BLaER1 (cell line): ENCODE data around the gene POM121C.
"Not testable (repeated sequence)": the region's sequence is repeated elsewhere in the genome, so short reads cannot be mapped to it uniquely, and the experiment has no call there.

Experiments
- H3K27ac ChIP-seq: shearing (Covaris generic); formaldehyde crosslinking; 2 replicates; pipeline ENCODE4 v1.8.1; 2022
- H3K27me3 ChIP-seq: shearing (Covaris generic); formaldehyde crosslinking; 2 replicates; pipeline ENCODE4 v1.8.1; 2022
- H3K36me3 ChIP-seq: shearing (Covaris generic); formaldehyde crosslinking; 2 replicates; pipeline ENCODE4 v1.8.1; 2022
- H3K4me1 ChIP-seq: shearing (Covaris generic); formaldehyde crosslinking; 2 replicates; pipeline ENCODE4 v1.8.1; 2022
- H3K4me2 ChIP-seq: shearing (Covaris generic); formaldehyde crosslinking; 2 replicates; pipeline ENCODE4 v1.8.1; 2022
- H3K4me3 ChIP-seq: shearing (Covaris generic); formaldehyde crosslinking; 2 replicates; pipeline ENCODE4 v1.8.1; 2022
- H3K9ac ChIP-seq: shearing (Covaris generic); formaldehyde crosslinking; 2 replicates; pipeline ENCODE4 v1.8.1; 2022
- H3K9me3 ChIP-seq: shearing (Covaris generic); formaldehyde crosslinking; 2 replicates; pipeline ENCODE4 v1.8.1; 2022
- H4K20me1 ChIP-seq: shearing (Covaris generic); formaldehyde crosslinking; 2 replicates; pipeline ENCODE4 v1.8.1; 2022
- Cebpa-rat ChIP-seq: shearing (Covaris generic); IDR thresholded peaks from 2 replicates; pipeline ENCODE4 v1.8.1; 2022

POM121C gene

DNA sequence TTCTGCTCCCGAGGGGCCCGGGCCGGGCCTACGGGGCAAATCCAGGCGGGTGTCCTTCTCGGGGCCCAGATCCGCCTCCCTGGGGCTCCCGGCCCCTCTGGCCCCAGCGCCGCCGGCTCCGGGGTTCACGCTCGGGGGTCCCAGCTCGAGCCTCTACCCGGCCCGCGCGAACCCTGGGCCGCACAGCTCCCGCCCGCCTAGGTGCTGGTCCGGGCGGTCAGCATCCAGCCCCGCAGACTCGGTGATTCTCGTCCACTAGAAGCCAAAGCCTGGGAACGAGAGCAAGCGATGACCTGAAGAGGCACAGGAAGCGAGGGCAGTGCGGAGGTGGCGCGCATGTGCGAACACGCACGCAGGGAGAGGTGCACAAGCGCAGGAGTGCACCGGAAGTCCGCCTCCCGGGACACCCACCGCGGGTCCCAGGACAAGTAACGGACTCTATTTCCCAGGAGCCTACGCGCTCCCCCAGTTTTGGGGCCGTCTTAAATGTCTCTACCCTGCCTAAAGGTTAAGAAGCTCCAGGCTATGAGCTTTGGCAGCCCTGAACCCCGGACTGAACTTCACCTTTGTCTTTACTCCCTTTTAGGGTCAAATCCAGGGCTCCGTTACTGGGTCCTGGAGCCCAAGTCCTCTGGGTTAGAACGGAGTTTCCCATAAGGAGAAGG lies at the start of gene POM121C:
POM121C (minus strand) TSS at position 321 of the 665 bp plus-strand sequence. CDS start 44,803 bp downstream, outside the sequence.
- not testable (repeated sequence) for H3K9me3 ChIP-seq, H4K20me1 ChIP-seq, H3K27me3 ChIP-seq, H3K4me1 ChIP-seq
- peak within 1 kb of the TSS; percentile 71 for H3K4me2 ChIP-seq
- peaks cover 13% of the 10 kb centered on the region for H3K36me3 ChIP-seq
- H3K27ac ChIP-seq: peak within 1 kb of the TSS; percentile 88
- peak within 1 kb of the TSS; percentile 85 for H3K4me3 ChIP-seq
- peak within 1 kb of the TSS; percentile 90 for H3K9ac ChIP-seq

DNA sequence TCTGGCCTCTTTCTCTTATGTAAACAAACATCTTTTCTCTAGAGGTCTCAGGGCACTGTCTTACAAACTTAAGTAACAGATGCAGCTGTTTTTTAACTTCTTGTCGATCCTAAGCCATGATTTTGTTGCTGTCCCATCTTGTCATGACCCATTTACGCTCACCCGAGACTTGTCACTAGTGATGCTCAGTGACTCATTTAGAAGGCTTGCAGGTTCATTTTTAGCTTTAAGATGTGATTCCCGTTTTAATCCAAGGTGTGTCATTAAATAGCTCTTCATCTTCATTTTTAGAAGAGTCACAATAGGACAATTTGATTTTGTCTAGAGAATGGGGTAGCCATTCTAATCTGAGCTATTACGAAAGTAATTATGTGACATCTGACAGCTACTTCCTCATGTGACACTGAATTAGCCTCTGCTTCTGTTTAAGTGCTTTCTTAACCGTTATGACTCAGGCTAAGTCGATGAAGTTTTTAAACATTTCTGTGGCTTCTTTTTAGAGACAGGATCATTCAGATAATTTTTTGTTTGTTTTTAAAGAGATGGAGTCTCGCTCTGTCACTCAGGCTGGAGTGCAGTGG lies 48.7 kb upstream of the POM121C start:
- peaks cover 34% of the 10 kb centered on the region for H3K36me3 ChIP-seq
- no peaks in the 10 kb centered on the region for H3K9me3 ChIP-seq
- H3K27ac ChIP-seq: no peak overlapping the region
- H3K4me1 ChIP-seq: no peaks in the 10 kb centered on the region
- H3K9ac ChIP-seq: no peak overlapping the region
- no peak overlapping the region for H3K4me3 ChIP-seq
- no peak for TF ChIP-seq Cebpa-rat
- no peaks in the 10 kb centered on the region for H4K20me1 ChIP-seq
- H3K27me3 ChIP-seq: no peaks in the 10 kb centered on the region
- H3K4me2 ChIP-seq: no peak overlapping the region

DNA sequence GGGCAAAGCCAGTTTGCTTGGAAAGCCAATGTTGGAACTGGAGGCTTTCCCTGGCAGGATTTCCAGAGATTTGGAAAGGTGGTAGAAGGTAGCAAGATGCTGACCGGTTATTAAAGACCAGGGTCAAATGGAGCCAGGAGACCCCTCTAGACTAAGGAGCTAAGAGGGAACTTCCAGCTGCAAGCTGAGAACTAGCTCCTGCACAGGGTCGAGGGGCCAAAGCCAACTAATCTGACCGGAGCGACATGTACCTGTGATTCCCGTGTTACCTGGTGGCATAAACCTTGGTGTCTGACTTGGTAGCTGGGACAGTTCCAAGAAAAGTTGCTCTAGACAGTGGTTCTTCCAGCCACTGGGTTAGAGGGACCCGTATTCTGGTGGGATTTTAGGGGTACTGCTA lies 47.8 kb upstream of the POM121C start:
- Histone ChIP-seq H3K27ac (no peak overlapping the region), H3K27me3 (no peaks in the 10 kb centered on the region), H4K20me1 (no peaks in the 10 kb centered on the region), H3K9me3 (no peaks in the 10 kb centered on the region), H3K36me3 (peaks cover 25% of the 10 kb centered on the region), H3K4me2 (no peak overlapping the region), H3K4me1 (no peaks in the 10 kb centered on the region), H3K4me3 (no peak overlapping the region), H3K9ac (no peak overlapping the region)
- no peak for TF ChIP-seq Cebpa-rat

DNA sequence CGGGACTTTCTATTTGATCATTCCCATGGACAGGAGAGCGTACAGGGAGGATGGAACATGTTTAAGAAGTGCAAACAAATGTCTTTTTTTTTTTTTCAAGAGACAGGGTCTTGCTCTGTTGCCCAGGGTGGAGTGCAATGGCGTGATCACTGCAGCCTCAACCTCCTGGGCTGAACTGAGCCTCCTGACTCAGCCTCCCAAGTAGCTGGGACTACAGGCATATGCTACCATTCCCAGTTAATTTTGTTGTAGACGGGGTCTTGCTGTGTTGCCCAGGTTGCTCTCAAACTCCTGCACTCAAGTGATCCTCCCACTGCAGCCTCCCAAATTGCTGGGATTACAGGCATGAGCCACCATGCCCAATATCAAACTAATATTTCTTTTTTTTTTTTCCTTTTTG lies 46.5 kb upstream of the POM121C start:
- Histone ChIP-seq H3K27me3 (no peaks in the 10 kb centered on the region), H3K4me1 (peaks cover 6% of the 10 kb centered on the region; the same call in 1 of the 2 replicates), H3K27ac (no peak overlapping the region), H3K9ac (no peak overlapping the region), H3K9me3 (no peaks in the 10 kb centered on the region), H4K20me1 (peaks cover 2% of the 10 kb centered on the region), H3K36me3 (peaks cover 15% of the 10 kb centered on the region), H3K4me2 (no peak overlapping the region), H3K4me3 (no peak overlapping the region)
- TF ChIP-seq Cebpa-rat: no peak

DNA sequence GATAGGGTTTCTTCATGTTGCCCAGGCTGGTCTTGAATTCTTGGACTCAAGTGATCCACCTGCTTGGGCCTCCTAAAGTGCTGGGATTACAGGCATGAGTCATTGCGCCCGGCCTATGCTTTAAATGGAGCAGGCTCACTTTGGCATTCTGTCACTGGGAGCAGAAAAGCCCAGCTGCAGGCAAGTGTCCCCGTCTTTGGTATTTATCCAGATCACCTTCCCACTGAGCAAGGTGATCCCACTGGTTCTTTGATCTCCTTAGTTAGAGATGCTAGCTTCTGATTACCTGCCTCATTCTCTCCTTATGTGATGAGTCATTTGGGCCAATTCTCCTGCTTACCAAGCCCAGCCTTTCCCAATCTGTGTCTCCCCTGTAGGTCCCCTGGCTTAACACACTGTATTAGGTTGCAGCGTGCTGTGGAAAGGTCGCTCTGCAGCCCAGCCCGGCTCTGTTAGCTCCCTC lies 45.3 kb upstream of the POM121C start:
- Histone ChIP-seq H3K4me1 (peaks cover 13% of the 10 kb centered on the region), H3K9ac (no peak overlapping the region), H3K27ac (no peak overlapping the region), H3K4me3 (no peak overlapping the region), H3K36me3 (peaks cover 2% of the 10 kb centered on the region; the same call in 1 of the 2 replicates), H4K20me1 (peaks cover 14% of the 10 kb centered on the region), H3K4me2 (no peak overlapping the region), H3K9me3 (no peaks in the 10 kb centered on the region), H3K27me3 (no peaks in the 10 kb centered on the region)
- no peak for TF ChIP-seq Cebpa-rat

DNA sequence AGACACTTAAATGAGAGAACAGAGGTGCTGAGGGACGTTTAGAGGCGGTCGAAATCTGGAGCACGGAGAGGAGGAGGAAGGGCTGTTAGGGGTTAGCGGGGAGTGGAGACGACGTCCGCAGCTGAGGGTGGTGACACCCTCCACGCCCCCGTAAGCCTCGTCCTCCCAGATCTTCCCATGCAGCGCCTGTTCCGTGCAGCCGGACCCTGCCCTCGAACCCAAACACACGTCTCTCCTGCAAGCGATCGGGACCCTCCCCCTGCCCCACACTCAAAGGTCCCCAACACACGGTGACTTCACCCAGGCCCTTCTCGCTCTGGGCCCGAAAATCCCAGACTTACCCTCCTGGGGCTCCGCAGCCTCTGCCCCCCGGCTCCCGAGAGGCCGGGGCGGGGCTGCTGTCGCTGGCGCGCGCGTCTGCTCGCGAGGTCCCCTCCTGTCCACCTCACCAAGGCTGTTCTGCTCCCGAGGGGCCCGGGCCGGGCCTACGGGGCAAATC lies 41.2 kb upstream of the POM121C start:
- Histone ChIP-seq H3K36me3 (peaks cover 38% of the 10 kb centered on the region), H3K4me3 (peak overlapping the region; percentile 93), H4K20me1 (peaks cover 26% of the 10 kb centered on the region), H3K9ac (peak overlapping the region; percentile 94), H3K4me2 (peak overlapping the region; percentile 92), H3K9me3 (peaks cover 15% of the 10 kb centered on the region; the same call in 1 of the 2 replicates), H3K27ac (peak overlapping the region; percentile 88), H3K4me1 (peaks cover 21% of the 10 kb centered on the region)
- not testable (repeated sequence) for H3K27me3 ChIP-seq

DNA sequence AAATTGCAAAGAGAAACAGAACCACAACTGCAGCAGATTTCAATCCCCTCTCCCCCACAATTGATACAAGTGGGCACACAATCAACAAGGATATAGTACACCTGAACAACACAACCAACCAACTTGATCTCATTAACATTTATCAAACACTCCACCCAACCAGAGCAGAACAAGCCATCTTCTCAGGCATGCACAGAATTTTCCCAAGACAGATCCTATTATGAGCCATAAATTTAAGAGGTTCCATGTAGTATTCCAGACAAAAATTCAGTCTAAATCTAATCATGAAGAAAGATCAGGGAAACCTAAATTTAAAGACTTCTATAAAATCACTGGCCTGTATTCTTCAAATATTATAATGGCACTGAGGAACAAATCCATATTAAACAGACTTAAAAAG lies 35.6 kb upstream of the POM121C start:
- H3K36me3 ChIP-seq: peaks cover 74% of the 10 kb centered on the region
- not testable (repeated sequence) for H3K27me3 ChIP-seq, H3K4me2 ChIP-seq, H3K4me3 ChIP-seq, H3K9ac ChIP-seq, H3K27ac ChIP-seq
- peaks cover 11% of the 10 kb centered on the region for H3K4me1 ChIP-seq
- peaks cover 22% of the 10 kb centered on the region for H3K9me3 ChIP-seq
- H4K20me1 ChIP-seq: peaks cover 19% of the 10 kb centered on the region

DNA sequence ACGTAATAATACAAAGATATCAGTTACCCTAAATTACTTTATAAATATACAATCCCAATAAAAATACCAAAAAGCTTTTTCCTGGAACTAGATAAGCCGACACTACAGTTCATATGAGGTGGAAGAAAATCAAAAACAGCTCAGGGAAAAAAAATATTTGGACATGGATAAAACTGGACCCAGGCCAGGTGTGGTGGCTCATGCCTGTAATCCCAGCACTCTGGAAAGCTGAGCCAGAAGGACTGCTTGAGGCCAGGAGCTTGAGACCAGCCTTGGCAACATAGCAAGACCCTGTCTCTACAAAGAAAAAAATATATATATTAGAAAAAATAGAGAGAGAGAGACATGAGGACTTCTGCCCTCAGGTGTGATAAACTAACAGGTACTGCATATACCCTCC lies 32.7 kb upstream of the POM121C start:
- not testable (repeated sequence) for H3K27me3 ChIP-seq, H3K9ac ChIP-seq, H4K20me1 ChIP-seq, H3K27ac ChIP-seq, H3K4me2 ChIP-seq, H3K4me3 ChIP-seq, H3K4me1 ChIP-seq
- peaks cover 21% of the 10 kb centered on the region for H3K9me3 ChIP-seq
- H3K36me3 ChIP-seq: peaks cover 60% of the 10 kb centered on the region

DNA sequence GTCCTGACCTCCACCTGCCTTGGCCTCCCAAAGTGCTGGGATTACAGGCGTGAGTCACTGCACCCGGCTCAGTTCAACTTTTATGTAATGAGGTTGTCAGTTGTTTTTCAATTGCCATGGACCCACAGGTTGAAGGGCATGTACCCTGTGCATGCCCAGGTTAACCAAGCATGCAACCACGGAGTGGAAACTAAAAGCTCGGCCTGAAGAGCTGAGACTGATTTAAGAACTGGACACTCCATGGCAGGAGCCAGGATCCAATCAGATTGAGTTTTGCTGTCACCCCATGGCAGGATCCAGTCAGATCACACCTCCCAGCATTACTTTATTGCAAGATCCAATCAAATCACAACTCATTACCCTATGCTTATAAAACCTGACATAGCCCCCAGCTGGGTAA lies 22.9 kb upstream of the POM121C start:
- not testable (repeated sequence) for H3K27ac ChIP-seq, H3K4me1 ChIP-seq, H4K20me1 ChIP-seq, H3K9ac ChIP-seq, H3K9me3 ChIP-seq, H3K27me3 ChIP-seq, H3K4me3 ChIP-seq, H3K4me2 ChIP-seq
- H3K36me3 ChIP-seq: peaks cover 18% of the 10 kb centered on the region

DNA sequence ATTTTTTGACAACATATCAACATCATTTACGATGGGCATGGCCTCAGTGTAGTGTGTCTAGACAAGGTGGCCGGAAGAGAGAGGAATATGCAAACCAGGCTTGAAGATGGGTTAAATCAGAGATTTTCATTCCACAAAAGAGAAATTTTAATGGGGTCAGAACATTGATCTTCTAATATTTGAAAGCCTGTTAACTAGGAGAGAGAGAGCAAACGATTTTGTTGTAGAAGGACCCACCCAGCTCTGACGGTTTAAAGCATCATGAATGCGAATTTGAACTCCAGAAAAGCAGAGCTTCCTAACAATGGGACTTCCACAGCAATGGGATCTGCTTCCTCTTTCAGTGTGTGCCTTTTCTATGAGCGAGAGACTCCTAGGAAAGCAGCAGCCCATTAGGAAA lies 5.9 kb upstream of the POM121C start, which contains the start of gene SPDYE5:
SPDYE5 (plus strand) TSS at position 301 of the 400 bp plus-strand sequence. CDS start 1,728 bp downstream, outside the sequence.
- H3K4me1 ChIP-seq, H3K36me3 ChIP-seq, H3K4me3 ChIP-seq, H3K27me3 ChIP-seq, H4K20me1 ChIP-seq, H3K9me3 ChIP-seq, H3K27ac ChIP-seq, H3K4me2 ChIP-seq, H3K9ac ChIP-seq: not testable (repeated sequence)

DNA sequence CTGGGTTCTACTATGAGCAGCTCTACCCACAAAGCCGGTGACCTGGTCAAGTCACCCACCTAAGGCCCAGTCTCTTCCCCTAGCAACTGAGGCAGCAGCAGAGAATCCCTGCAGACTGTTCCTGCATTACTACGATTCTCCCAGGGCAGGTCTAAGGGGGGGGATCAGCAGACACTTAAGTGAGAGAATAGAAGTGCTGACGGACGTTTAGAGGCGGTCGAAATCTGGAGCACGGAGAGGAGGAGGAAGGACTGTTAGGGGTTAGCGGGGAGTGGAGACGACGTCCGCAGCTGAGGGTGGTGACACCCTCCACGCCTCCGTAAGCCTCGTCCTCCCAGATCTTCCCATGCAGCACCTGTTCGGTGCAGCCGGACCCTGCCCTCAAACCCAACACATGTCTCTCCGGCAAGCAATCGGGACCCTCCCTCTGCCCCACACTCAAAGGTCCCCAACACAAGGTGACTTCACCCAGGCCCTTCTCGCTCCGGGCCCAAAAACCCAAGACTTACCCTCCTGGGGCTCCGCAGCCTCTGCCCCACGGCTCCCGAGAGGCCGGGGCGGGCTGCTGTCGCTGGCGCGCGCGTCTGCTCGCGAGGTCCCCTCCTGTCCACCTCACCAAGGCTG lies 632 bp downstream of the POM121C start:
- peak overlapping the region; percentile 90 for H3K9ac ChIP-seq
- H3K27me3 ChIP-seq: not testable (repeated sequence)
- peak overlapping the region; percentile 85 for H3K4me3 ChIP-seq

DNA sequence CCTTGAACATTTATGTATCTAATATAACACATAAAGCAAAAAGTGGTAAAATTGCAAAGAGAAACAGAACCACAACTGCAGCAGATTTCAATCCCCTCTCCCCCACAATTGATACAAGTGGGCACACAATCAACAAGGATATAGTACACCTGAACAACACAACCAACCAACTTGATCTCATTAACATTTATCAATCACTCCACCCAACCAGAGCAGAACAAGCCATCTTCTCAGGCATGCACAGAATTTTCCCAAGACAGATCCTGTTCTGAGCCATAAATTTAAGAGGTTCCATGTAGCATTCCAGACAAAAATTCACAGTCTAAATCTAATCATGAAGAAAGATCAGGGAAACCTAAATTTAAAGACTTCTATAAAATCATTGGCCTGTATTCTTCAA lies 5.8 kb downstream of the POM121C start:
- H3K36me3 ChIP-seq: peaks cover 25% of the 10 kb centered on the region
- not testable (repeated sequence) for H3K27ac ChIP-seq, H4K20me1 ChIP-seq, H3K4me1 ChIP-seq, H3K4me3 ChIP-seq, H3K4me2 ChIP-seq, H3K27me3 ChIP-seq, H3K9me3 ChIP-seq, H3K9ac ChIP-seq

More for the DNA sequence above, 632 bp downstream of the POM121C start:
- not testable (repeated sequence) for H3K4me1 ChIP-seq, H3K9me3 ChIP-seq, H4K20me1 ChIP-seq
- H3K36me3 ChIP-seq: peaks cover 13% of the 10 kb centered on the region
- peak overlapping the region; percentile 71 for H3K4me2 ChIP-seq
- H3K27ac ChIP-seq: peak overlapping the region; percentile 88

DNA sequence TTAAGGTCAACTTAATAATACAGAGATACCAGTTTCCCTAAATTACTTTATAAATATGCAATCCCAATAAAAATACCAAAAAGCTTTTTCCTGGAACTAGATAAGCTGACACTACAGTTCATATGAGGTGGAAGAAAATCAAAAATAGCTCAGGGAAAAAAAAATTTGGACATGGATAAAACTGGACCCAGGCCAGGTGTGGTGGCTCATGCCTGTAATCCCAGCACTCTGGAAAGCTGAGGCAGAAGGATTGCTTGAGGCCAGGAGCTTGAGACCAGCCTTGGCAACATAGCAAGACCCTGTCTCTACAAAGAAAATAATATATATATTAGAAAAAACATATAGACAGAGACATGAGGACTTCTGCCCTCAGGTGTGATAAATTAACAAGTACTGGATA lies 8.6 kb downstream of the POM121C start:
- not testable (repeated sequence) for H3K4me1 ChIP-seq, H4K20me1 ChIP-seq, H3K27ac ChIP-seq, H3K4me3 ChIP-seq, H3K9me3 ChIP-seq, H3K27me3 ChIP-seq, H3K9ac ChIP-seq, H3K4me2 ChIP-seq
- peaks cover 40% of the 10 kb centered on the region for H3K36me3 ChIP-seq

DNA sequence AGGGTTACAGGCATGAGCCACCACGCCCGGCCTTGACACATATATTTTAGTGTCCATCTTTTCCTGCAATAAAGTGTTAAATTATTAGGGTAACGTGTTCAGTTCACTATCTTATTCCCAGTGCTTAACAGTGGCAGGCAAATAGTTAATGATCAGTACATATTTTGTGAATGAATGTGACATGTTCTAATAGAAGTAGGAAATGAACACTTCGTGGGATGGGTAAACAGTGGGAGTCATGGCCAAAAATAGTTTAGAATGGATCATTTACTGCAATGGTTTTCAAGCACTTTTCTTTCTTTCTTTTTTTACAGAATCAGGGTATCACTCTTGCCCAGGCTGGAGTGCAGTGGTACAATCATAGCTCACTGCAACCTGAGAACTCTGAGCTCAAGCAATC lies 15.9 kb downstream of the POM121C start:
- H3K27ac ChIP-seq: not testable (repeated sequence)

More for the DNA sequence above, 15.9 kb downstream of the POM121C start:
- Histone ChIP-seq H3K9me3 (peaks cover 13% of the 10 kb centered on the region), H3K36me3 (peaks cover 71% of the 10 kb centered on the region)
- H3K4me1 ChIP-seq, H3K4me2 ChIP-seq, H3K9ac ChIP-seq, H3K27me3 ChIP-seq, H4K20me1 ChIP-seq, H3K4me3 ChIP-seq: not testable (repeated sequence)
